Anterior cingulate cortex (tissue), 58 donors: ENCODE results near the gene HOXC4.
"Not testable (repeated sequence)": the region's sequence is repeated elsewhere in the genome, so short reads cannot be mapped to it uniquely, and the experiment has no call there.

Experiments
- DNase-seq, 58 donors: peaks; one replicate each; lab custom pipeline; 2025; lab: John Stamatoyannopoulos, UW

Gene HOXC4

GRCh38 chr12:54051874-54052437 lies 1.7 kb upstream of the HOXC4 start:
- no peak for DNase-seq

- DNase-seq = peak in 1 of 58 donors; percentile 3
Observed at GRCh38 chr12:54052438-54053002, 1.1 kb upstream of the HOXC4 start.

GRCh38 chr12:54053003-54053750 lies 458 bp upstream of the HOXC4 start:
- DNase-seq = peak in 3 of 58 donors; percentile 4 to 9 (median 6)

- DNase-seq = no peak
Observed at GRCh38 chr12:54054742-54055194, 1.1 kb downstream of the HOXC4 start.

- DNase-seq = no peak
Observed at GRCh38 chr12:54055552-54055951, 1.9 kb downstream of the HOXC4 start.

GRCh38 chr12:54056110-54056509 lies 2.5 kb downstream of the HOXC4 start:
- no peak for DNase-seq

GRCh38 chr12:54058128-54058768 lies 4.6 kb downstream of the HOXC4 start:
- no peak for DNase-seq

GRCh38 chr12:54059668-54060067 lies 6.0 kb downstream of the HOXC4 start:
- no peak for DNase-seq

- DNase-seq = no peak
Observed at GRCh38 chr12:54060174-54060974, 6.7 kb downstream of the HOXC4 start.

GRCh38 chr12:54060975-54061778 lies 7.5 kb downstream of the HOXC4 start:
- no peak for DNase-seq

- no peak for DNase-seq
Observed at GRCh38 chr12:54065677-54066076, 12.0 kb downstream of the HOXC4 start.

GRCh38 chr12:54066408-54066807 lies 12.8 kb downstream of the HOXC4 start:
- DNase-seq = no peak

- DNase-seq = no peak
Observed at GRCh38 chr12:54068418-54069070, 14.9 kb downstream of the HOXC4 start.

- DNase-seq = no peak
Observed at GRCh38 chr12:54071942-54072341, 18.3 kb downstream of the HOXC4 start.

GRCh38 chr12:54074308-54074707 lies 20.7 kb downstream of the HOXC4 start:
- no peak for DNase-seq

- DNase-seq = no peak
Observed at GRCh38 chr12:54075409-54075808, 21.8 kb downstream of the HOXC4 start.

GRCh38 chr12:54075974-54076373 lies 22.3 kb downstream of the HOXC4 start:
- DNase-seq = no peak

GRCh38 chr12:54077843-54078242 lies 24.2 kb downstream of the HOXC4 start:
- not testable (repeated sequence) for DNase-seq

- not testable (repeated sequence) for DNase-seq
Observed at GRCh38 chr12:54079115-54079514, 25.5 kb downstream of the HOXC4 start.
